Ectodermal cell (in vitro differentiated cells): ENCODE results near the gene ANKRD44.

Experiments
- H3K27ac ChIP-seq: 2 replicates; pipeline ENCODE4 v1.7.0; 2013; ENCODE audit warnings: mild to moderate bottlenecking, low read depth, low read length; ENCODE audit not compliant: insufficient read depth, poor library complexity, severe bottlenecking
- H3K27me3 ChIP-seq: 2 replicates; pipeline ENCODE4 v1.7.0; 2013; ENCODE audit warnings: mild to moderate bottlenecking, low read length; ENCODE audit not compliant: insufficient read depth, control insufficient read depth, poor library complexity, severe bottlenecking
- H3K36me3 ChIP-seq: one replicate; pipeline ENCODE4 v1.7.0; 2013; ENCODE audit warnings: low read length; ENCODE audit not compliant: control insufficient read depth, insufficient read depth
- H3K4me1 ChIP-seq: one replicate; pipeline ENCODE4 v1.7.0; 2013; ENCODE audit warnings: low read length; ENCODE audit not compliant: control insufficient read depth, insufficient read depth
- H3K4me3 ChIP-seq: 2 replicates; pipeline ENCODE4 v1.7.0; 2013; ENCODE audit warnings: low read depth, low read length, control low read depth; ENCODE audit not compliant: insufficient read depth
- H3K9me3 ChIP-seq: 2 replicates; pipeline ENCODE4 v1.7.0; 2013; ENCODE audit warnings: mild to moderate bottlenecking, low read length, moderate library complexity; ENCODE audit not compliant: control insufficient read depth
- WGBS, 2 experiments: methylation state at CpG; one replicate each; pipeline ENCODE4 v1.1.7; 2013; ENCODE audit warnings: missing lambda C conversion rate in 2 of 2; 5-methylcytosine and 5-hydroxymethylcytosine counted together

The ANKRD44 gene

DNA sequence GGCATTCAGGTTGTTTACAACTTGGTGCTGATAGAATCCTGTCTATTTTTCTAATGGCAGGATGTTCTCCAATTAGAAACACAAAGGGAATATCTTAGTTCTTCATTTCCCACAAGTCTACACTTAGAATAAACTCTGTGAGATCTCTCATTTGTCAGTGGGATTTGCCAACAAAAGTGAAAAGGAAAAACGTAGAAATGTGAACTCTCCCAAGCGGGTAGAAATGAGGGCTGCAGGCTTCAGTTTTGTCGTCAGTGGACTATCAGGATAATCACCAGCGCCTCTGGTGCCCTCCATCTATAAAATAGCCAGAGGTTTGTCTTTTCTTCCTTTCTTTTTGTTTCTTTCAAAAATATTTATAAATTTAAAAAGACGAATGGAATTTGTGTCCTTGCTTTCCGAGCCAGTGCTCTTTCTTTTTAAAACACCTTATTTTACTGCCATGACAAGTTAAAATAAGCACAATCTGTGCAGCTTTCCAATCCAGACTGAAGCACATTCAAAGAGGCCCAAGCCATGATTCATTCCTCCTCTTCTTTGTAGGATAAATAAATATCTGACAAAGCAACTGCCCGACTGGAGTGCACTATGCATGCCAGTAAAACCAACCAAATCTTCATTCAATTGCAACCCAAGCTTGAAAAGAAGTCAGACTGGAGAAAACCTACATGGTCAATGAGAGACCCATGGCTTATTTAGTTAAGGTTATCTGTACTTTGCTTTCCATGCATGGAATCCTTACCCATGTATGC is 185.8 kb downstream of the ANKRD44 start:
- Histone ChIP-seq H3K4me3 (no peak overlapping the region), H3K36me3 (no peaks in the 10 kb centered on the region), H3K9me3 (no peaks in the 10 kb centered on the region), H3K27me3 (no peaks in the 10 kb centered on the region), H3K27ac (no peak overlapping the region), H3K4me1 (no peaks in the 10 kb centered on the region)
- 79 to 80% methylated on average over 7 of the region's 7 CpGs for WGBS, 2 experiments

DNA sequence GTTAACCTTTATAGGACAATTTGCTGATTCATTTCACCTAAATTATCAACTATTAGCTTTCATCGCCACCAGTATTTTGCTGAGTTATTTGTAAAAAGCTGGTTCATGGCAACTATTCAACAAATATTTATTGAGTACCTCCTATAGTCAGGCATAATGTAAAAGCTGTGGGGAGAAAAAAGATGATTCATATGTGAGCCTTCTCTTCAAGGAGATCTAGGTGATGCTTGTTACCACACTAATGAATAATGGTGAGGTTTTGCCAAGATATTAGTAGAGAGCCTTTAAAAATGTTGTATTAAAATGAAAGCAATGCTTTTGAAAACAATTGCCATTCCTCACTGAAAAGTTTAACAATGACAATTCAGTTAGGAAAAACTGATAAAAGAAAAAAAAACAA is 187.8 kb downstream of the ANKRD44 start:
- no peaks in the 10 kb centered on the region for H3K27me3 ChIP-seq
- 100% methylated on average over 1 of the region's 1 CpG; no CpG with 5 or more reads in 1 of the 2 experiments for WGBS, 2 experiments
- no peaks in the 10 kb centered on the region for H3K4me1 ChIP-seq
- H3K9me3 ChIP-seq = no peaks in the 10 kb centered on the region
- H3K36me3 ChIP-seq = no peaks in the 10 kb centered on the region
- no peak overlapping the region for H3K27ac ChIP-seq
- H3K4me3 ChIP-seq = no peak overlapping the region

DNA sequence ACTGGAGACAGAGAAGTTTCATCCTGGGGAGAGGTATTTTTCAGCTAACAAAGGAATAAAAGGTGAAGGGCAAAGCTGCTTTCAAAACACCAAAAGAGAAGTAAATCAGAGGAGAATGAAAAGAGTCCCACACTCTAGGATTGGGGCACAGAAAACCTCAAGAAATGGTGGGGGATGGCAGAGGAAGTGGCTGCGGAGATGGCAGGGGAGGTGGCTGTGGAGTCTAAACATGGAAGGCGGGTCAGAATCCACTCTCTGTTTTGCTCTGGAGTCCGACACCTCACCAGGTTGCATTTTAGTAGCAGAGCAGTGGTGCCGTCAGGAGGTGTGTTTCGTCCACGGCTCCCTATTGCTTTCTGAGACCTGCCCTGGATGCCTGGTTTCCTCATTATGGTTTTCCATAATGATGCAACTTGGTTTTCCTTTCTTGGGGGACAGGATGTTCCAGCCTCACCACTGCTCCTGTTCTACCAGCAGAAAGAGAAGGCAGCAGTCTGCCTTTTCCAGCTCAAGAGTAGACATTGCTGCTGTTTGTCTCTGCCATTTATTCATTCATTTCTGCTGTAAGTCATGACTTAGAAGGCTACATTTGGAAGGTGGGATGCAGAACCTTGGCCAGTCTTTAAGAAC is 188.7 kb downstream of the ANKRD44 start:
- Histone ChIP-seq H3K36me3 (no peaks in the 10 kb centered on the region), H3K27ac (no peak overlapping the region), H3K4me3 (no peak overlapping the region), H3K27me3 (no peaks in the 10 kb centered on the region), H3K9me3 (no peaks in the 10 kb centered on the region), H3K4me1 (no peaks in the 10 kb centered on the region)
- 75 to 79% methylated on average over 6 of the region's 6 CpGs for WGBS, 2 experiments

DNA sequence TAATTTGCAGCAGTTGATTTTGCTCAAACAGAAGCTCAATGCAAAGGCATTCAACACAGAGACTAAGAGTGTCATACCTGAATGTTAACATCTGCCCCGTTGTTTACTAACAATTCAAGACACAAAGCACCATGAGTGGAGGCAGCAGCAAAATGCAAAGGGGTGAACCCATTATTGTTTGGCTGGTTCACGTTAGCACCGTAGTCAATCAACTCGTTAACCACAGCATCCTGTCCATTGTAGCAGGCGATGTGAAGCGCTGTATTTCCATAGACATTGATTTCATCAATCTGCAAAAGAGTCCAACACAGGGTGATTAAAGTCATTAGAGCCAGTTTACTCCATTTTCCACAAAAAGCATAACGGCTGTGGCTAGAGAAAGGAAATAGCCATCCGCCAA is 189.3 kb downstream of the ANKRD44 start:
- Histone ChIP-seq H3K4me3 (no peak overlapping the region), H3K27ac (no peak overlapping the region), H3K27me3 (no peaks in the 10 kb centered on the region), H3K36me3 (no peaks in the 10 kb centered on the region), H3K9me3 (no peaks in the 10 kb centered on the region), H3K4me1 (no peaks in the 10 kb centered on the region)
- 92 to 97% methylated on average over 8 of the region's 8 CpGs for WGBS, 2 experiments

DNA sequence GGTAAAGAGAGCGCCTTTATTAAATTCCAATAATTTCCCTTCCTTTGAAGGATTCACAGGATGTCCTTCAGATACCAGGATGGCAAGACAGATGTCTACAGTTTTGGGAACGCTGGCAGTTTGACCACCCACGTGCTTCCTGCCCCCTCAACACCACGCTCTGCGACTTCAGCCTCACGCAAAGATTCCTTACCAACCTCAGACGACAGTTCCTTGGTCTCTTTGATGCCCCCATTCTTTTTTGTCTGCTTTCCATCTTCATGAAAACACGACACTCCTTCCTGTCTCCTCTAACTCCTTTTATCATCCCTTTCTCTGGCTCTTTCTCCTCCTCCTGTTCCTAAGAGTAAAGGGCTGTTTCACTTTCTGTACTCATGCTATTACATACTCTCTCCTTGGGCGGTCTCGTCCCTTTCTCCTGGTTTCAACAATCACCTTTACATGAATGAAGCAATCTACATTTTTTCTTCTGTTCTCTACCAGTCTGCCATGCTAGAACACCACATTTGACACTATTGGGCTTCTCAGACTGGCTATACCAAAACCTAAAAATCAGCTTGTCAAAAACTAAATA is 194.2 kb downstream of the ANKRD44 start:
- H3K4me3 ChIP-seq = no peak overlapping the region
- H3K9me3 ChIP-seq = no peaks in the 10 kb centered on the region
- WGBS, 2 experiments = 87 to 89% methylated on average over 10 of the region's 10 CpGs
- no peaks in the 10 kb centered on the region for H3K36me3 ChIP-seq
- H3K27ac ChIP-seq = no peak overlapping the region
- H3K4me1 ChIP-seq = no peaks in the 10 kb centered on the region
- no peaks in the 10 kb centered on the region for H3K27me3 ChIP-seq

DNA sequence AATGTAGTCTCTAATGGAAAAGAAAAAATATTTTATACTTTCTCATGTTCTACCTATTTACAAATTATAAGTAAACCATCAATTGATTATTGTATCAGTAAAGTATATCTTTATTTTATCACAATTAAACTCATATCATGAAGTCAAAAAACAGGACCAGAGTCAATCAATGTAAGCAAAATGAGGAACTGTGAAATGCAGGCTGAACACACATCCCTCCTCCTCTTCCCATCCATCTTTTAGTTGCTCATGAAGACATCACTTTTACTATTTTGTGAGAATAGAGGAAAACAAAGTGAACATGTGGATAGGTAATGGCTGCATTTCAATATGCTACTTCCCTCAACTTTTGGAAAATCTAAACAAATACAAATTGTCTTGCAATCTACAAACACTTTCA is 195.3 kb downstream of the ANKRD44 start:
- no peaks in the 10 kb centered on the region for H3K9me3 ChIP-seq
- no peaks in the 10 kb centered on the region for H3K4me1 ChIP-seq
- H3K27me3 ChIP-seq = no peaks in the 10 kb centered on the region
- no peak overlapping the region for H3K4me3 ChIP-seq
- no peaks in the 10 kb centered on the region for H3K36me3 ChIP-seq
- H3K27ac ChIP-seq = no peak overlapping the region

DNA sequence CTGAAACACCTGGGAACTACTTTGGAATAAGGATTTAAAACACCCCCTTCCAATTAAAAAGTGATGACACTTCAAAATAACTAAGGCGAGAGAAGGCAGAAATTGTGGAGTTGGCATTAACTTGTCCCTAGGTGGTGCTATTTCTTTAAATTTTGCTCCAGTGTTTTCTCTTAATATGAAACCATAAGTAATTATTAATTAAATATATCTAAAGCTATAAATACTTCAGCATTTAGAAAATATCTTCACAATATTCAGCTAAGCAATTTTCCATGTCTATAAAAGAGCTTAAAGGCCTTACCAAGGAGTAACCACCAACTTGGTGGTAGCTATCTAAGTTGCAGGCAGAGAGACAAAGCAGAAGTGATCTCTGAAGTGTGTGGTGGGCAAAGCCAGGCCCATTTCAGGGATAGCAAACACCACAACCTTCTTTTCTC is 197.3 kb downstream of the ANKRD44 start:
- Histone ChIP-seq H3K27ac (no peak overlapping the region), H3K27me3 (no peaks in the 10 kb centered on the region), H3K9me3 (no peaks in the 10 kb centered on the region), H3K4me3 (no peak overlapping the region), H3K4me1 (no peaks in the 10 kb centered on the region), H3K36me3 (no peaks in the 10 kb centered on the region)
- 33 to 50% methylated on average over 1 of the region's 1 CpG for WGBS, 2 experiments

DNA sequence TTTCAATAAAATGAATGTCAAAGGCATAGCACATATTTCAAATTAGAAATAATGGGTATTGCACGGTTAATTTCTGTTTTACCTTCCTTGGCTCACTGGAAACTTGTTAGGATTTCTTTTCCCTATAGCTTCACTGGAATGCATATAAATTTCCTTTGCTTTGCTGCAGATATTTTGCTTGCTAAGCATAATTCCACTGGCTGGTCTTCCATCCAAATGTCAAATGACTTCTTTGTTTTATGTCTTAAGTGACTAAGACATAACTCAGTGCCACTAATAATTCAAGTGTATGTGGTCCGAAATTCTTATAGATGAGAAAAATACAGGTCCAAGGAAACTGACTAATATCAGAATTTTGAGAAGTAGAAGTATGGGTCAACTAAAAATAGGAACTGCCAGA is 201.3 kb downstream of the ANKRD44 start:
- no peaks in the 10 kb centered on the region for H3K9me3 ChIP-seq
- no peaks in the 10 kb centered on the region for H3K4me1 ChIP-seq
- H3K36me3 ChIP-seq = no peaks in the 10 kb centered on the region
- 97 to 100% methylated on average over 2 of the region's 2 CpGs for WGBS, 2 experiments
- no peak overlapping the region for H3K4me3 ChIP-seq
- no peaks in the 10 kb centered on the region for H3K27me3 ChIP-seq
- H3K27ac ChIP-seq = no peak overlapping the region

DNA sequence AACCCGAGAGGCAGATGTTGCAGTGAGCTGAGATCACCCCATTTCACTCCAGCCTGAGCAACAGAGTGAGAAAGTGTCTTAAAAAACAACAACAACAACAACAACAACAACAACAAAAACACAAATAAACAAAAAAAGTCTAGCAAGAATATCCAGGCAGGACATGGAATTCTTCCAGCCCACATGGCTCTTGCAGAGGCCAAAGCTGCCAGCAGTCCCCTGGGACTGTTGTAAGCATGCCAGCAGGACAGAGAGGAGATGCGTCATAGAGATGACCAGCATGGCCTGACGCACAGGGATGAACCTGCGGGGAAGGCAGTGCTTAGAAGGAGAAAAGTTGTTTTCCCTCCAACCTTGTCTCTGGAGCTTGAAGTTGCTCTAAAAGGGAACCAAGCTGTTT is 201.8 kb downstream of the ANKRD44 start:
- WGBS, 2 experiments = 83 to 90% methylated on average over 4 of the region's 4 CpGs
- no peaks in the 10 kb centered on the region for H3K4me1 ChIP-seq
- no peak overlapping the region for H3K27ac ChIP-seq
- H3K9me3 ChIP-seq = no peaks in the 10 kb centered on the region
- H3K4me3 ChIP-seq = no peak overlapping the region
- no peaks in the 10 kb centered on the region for H3K36me3 ChIP-seq
- no peaks in the 10 kb centered on the region for H3K27me3 ChIP-seq
